Fibroblast of lung (primary cell): ENCODE results near the gene TNS3.

Experiments
- EZH2 ChIP-seq: IDR thresholded peaks from 2 replicates; pipeline ENCODE4 v1.5.1; 2012; ENCODE audit warnings: low read length, control low read depth, mild to moderate bottlenecking; ENCODE audit errors: missing control alignments
- TF ChIP-seq, protein P1 (sequence below), 2 donors: IDR thresholded peaks in 1 of 2; conservative IDR thresholded peaks in 1 of 2; 1 replicate in 1 of 2; 2 replicates in 1 of 2; pipeline ENCODE4 v1.5.1; 2011 to 2012; ENCODE audit warnings: low read length in 2 of 2, control low read depth in 1 of 2, inconsistent platforms in 1 of 2, low read depth in 1 of 2, mild to moderate bottlenecking in 1 of 2

DNA sequence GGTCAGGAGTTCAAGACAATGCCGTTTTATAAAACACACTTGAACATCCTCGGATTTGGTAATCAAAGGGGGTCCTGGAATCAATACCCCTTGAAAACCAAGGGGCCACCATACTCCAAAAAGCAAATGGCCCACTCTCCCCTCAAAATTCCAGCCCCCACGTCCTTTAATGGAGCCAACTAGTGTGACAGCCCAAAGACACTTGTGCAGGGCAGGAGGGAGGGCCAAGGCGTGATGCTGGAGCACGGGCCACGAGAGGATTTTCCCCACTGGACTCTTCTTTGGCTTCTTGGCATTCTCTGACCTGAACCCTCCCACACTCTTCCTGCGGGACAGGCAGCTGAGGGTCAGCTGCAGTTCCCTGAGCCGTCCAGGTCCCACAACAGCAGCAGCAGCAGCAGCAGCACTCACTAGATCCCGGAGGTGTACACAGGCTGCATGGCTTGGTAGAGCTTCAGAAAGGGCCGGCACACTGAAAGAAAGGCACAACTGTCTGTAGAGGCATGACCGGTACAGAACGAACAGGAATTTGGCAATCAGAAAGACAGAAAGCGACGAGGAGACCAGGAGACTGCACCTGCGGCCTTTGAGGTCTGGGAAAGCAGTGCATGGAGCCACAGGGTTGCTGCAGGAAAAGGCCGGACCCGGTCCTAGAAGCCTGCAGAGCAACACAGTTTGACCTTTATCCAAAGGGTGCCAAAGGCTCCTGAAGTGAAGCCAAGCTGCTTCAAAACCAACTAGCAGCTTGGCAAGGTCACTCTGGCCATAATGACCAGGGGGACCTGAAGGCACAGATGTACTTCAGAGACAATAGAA is 168.2 kb downstream of the TNS3 start:
- TF ChIP-seq, protein P1, sequence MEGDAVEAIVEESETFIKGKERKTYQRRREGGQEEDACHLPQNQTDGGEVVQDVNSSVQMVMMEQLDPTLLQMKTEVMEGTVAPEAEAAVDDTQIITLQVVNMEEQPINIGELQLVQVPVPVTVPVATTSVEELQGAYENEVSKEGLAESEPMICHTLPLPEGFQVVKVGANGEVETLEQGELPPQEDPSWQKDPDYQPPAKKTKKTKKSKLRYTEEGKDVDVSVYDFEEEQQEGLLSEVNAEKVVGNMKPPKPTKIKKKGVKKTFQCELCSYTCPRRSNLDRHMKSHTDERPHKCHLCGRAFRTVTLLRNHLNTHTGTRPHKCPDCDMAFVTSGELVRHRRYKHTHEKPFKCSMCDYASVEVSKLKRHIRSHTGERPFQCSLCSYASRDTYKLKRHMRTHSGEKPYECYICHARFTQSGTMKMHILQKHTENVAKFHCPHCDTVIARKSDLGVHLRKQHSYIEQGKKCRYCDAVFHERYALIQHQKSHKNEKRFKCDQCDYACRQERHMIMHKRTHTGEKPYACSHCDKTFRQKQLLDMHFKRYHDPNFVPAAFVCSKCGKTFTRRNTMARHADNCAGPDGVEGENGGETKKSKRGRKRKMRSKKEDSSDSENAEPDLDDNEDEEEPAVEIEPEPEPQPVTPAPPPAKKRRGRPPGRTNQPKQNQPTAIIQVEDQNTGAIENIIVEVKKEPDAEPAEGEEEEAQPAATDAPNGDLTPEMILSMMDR (conservative IDR thresholded peaks at IDR 0.05 in 1 of 2, IDR thresholded peaks at IDR 0.05 in 1 of 2; ENCODE audit: low read depth in 1 of 2, low read length in 2 of 2) = no peak
- no peak for TF ChIP-seq EZH2
